Muscle of back (tissue), 11 donors: ENCODE results near the gene ITSN1. TPM values are rescaled to one million over a fixed set of nuclear protein-coding genes. Genes with fewer than 3 reads are reported as not detected.
"Not testable (repeated sequence)": the region's sequence is repeated elsewhere in the genome, so short reads cannot be mapped to it uniquely, and the experiment has no call there.

Experiments used
- DNase-seq, 3 donors: peaks; one replicate each; pipeline versions ENCODE4 v3.0.0 to v3.0.0-alpha.2; 2013
- polyA plus RNA-seq, 10 donors: library from polyadenylated mRNA; unstranded; fragments of 120-200 nt; gene quantifications; one replicate each; pipeline ENCODE4 v1.2.1, GENCODE V29; 2013; ENCODE audit not compliant: insufficient read length in 10 of 10

ITSN1 gene
- polyA plus RNA-seq, 10 donors = 29.9 to 44.9 (median 35.4) TPM

GRCh38 chr21:33924079-33924765 is 281.9 kb downstream of the ITSN1 start:
- peak; percentile 84 to 89 (median 86) for DNase-seq

GRCh38 chr21:33924766-33925100 is 282.4 kb downstream of the ITSN1 start:
- no peak for DNase-seq

GRCh38 chr21:33926248-33926647 is 283.9 kb downstream of the ITSN1 start:
- DNase-seq = not testable (repeated sequence)

- DNase-seq = peak in 1 of 3 donors; percentile 27
Observed at GRCh38 chr21:33931052-33931798, 288.9 kb downstream of the ITSN1 start.

GRCh38 chr21:33931799-33932390 is 289.6 kb downstream of the ITSN1 start:
- DNase-seq = peak in 1 of 3 donors; percentile 44

GRCh38 chr21:33932731-33933130 is 290.4 kb downstream of the ITSN1 start:
- no peak for DNase-seq

- no peak for DNase-seq
Observed at GRCh38 chr21:33936301-33937038, 294.2 kb downstream of the ITSN1 start.

GRCh38 chr21:33937146-33937545 is 294.8 kb downstream of the ITSN1 start:
- no peak for DNase-seq

GRCh38 chr21:33937931-33938339 is 295.6 kb downstream of the ITSN1 start:
- DNase-seq = no peak

- no peak for DNase-seq
Observed at GRCh38 chr21:33938381-33938780, 296.1 kb downstream of the ITSN1 start.

- DNase-seq = no peak
Observed at GRCh38 chr21:33939226-33939625, 296.9 kb downstream of the ITSN1 start.

- DNase-seq = peak in 1 of 3 donors; percentile 82
Observed at GRCh38 chr21:33940164-33940880, 298.0 kb downstream of the ITSN1 start.

- no peak for DNase-seq
Observed at GRCh38 chr21:33940881-33941245, 298.6 kb downstream of the ITSN1 start.

GRCh38 chr21:33942426-33942825 is 300.1 kb downstream of the ITSN1 start:
- no peak for DNase-seq

GRCh38 chr21:33943293-33943692 is 301.0 kb downstream of the ITSN1 start:
- DNase-seq = no peak

GRCh38 chr21:33944185-33944763 is 302.0 kb downstream of the ITSN1 start:
- DNase-seq = no peak

- DNase-seq = no peak
Observed at GRCh38 chr21:33945652-33946270, 303.5 kb downstream of the ITSN1 start.

- peak; percentile 53 to 91 (median 72) for DNase-seq
Observed at GRCh38 chr21:33947451-33948095, 305.3 kb downstream of the ITSN1 start.

- DNase-seq = peak in 1 of 3 donors; percentile 51
Observed at GRCh38 chr21:33948096-33948950, 306.0 kb downstream of the ITSN1 start.
